PFSK-1 (cell line): ENCODE data around the gene LMTK3.
A peak's percentile ranks its signal among the peaks of the same experiment; 100 is the strongest.

Source experiments
- FOXP2 ChIP-seq: optimal IDR thresholded peaks from 2 replicates; pipeline ENCODE3; 2011; ENCODE audit warnings: borderline replicate concordance, control low read depth, inconsistent platforms; ENCODE audit not compliant: insufficient read depth; ENCODE audit errors: extremely low read length, extremely low read depth
- POLR2AphosphoS5 ChIP-seq: IDR thresholded peaks from 2 replicates; pipeline ENCODE4 v1.6.1; 2012; ENCODE audit warnings: low read depth, mild to moderate bottlenecking, control low read depth, low read length, moderate library complexity
- SIN3A ChIP-seq: IDR thresholded peaks from 2 replicates; pipeline ENCODE4 v1.6.1; 2012; ENCODE audit warnings: mild to moderate bottlenecking, low read length, moderate library complexity, borderline replicate concordance; ENCODE audit not compliant: insufficient read depth
- TAF1 ChIP-seq: IDR thresholded peaks from 2 replicates; pipeline ENCODE4 v1.6.1; 2012; ENCODE audit warnings: low read length, control low read depth, borderline replicate concordance; ENCODE audit not compliant: insufficient read depth
- TF ChIP-seq, protein P1 (sequence below), 2 experiments: IDR thresholded peaks; 2 replicates each; pipeline versions ENCODE4 v1.6.1 to v1.8.0; 2011 to 2012; ENCODE audit warnings: low read depth in 2 of 2, low read length in 2 of 2, control low read depth in 1 of 2, inconsistent platforms in 1 of 2, mild to moderate bottlenecking in 1 of 2, moderate library complexity in 1 of 2; ENCODE audit not compliant: insufficient read depth in 1 of 2

Gene LMTK3

DNA sequence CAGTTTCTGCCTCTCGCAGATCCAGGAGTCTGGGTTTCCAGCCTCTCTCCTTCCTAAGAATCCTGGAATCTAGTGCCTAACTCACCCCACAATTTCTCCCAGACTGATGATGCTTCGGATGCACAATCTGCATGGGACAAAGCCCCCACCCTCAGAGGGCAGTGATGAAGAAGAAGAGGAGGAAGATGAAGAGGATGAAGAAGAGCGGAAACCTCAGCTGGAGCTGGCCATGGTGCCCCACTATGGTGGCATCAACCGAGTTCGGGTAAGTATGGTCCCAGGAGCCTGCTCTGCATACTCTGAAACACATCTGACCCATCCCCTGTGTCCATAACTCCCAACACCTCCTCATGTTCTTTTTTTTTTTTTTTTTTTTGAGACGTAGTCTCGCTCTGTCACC, 65.1 kb downstream of the LMTK3 start:
- TF ChIP-seq FOXP2 (no peak), SIN3A (0 out of 2 replicates have a peak, but pooled peaks have one; percentile 5), POLR2AphosphoS5 (no peak)

DNA sequence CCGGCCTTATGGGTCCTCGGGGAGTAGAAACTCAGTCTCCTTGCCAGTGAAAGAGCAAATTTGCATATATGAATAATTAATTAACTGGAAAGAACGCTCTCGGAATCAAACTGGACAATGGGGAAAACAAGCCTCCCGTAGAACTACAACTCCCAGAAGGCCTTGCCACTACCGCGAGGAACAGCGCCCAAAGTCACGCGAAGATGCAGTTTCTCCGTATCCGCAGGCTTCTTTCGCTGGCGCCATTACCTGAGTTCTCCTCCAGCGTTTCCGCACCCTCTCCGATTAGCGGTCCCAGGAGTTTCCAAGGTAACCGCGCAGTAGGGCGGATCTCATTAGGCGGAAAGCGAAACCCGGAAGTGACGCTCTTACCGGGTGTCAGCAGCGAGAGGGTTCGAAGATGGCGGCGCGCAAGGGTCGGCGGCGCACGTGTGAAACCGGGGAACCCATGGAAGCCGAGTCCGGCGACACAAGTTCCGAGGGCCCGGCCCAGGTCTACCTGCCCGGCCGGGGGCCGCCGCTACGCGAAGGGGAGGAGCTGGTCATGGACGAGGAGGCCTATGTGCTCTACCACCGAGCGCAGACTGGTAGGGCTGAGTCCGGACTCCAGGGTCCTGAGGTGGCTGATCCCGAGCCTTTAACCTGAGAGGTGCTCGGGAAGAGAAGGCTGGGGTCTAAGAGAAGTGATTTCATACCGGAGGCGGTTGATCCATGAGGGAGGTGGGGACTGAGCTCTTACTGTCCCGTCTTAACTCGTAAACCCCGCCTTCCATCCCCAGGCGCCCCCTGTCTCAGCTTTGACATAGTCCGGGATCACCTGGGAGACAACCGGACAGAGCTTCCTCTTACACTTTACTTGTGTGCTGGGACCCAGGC, 65.8 kb downstream of the LMTK3 start, which contains the start of gene GRWD1:
TSS of gene GRWD1 (plus strand) at position 378 of the 876 bp plus-strand sequence. CDS start at position 401, 23 bp downstream.
- TF ChIP-seq, protein P1, sequence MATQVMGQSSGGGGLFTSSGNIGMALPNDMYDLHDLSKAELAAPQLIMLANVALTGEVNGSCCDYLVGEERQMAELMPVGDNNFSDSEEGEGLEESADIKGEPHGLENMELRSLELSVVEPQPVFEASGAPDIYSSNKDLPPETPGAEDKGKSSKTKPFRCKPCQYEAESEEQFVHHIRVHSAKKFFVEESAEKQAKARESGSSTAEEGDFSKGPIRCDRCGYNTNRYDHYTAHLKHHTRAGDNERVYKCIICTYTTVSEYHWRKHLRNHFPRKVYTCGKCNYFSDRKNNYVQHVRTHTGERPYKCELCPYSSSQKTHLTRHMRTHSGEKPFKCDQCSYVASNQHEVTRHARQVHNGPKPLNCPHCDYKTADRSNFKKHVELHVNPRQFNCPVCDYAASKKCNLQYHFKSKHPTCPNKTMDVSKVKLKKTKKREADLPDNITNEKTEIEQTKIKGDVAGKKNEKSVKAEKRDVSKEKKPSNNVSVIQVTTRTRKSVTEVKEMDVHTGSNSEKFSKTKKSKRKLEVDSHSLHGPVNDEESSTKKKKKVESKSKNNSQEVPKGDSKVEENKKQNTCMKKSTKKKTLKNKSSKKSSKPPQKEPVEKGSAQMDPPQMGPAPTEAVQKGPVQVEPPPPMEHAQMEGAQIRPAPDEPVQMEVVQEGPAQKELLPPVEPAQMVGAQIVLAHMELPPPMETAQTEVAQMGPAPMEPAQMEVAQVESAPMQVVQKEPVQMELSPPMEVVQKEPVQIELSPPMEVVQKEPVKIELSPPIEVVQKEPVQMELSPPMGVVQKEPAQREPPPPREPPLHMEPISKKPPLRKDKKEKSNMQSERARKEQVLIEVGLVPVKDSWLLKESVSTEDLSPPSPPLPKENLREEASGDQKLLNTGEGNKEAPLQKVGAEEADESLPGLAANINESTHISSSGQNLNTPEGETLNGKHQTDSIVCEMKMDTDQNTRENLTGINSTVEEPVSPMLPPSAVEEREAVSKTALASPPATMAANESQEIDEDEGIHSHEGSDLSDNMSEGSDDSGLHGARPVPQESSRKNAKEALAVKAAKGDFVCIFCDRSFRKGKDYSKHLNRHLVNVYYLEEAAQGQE (IDR thresholded peaks at IDR 0.05; ENCODE audit: insufficient read depth in 1 of 2, low read depth in 2 of 2, low read length in 2 of 2), result 0 out of 4 replicates have a peak, but pooled peaks have one; percentile 14 to 18
- peak; percentile 54; the same call in 1 of the 2 replicates for TF ChIP-seq SIN3A
- TF ChIP-seq FOXP2, result peak; percentile 36
- TF ChIP-seq POLR2AphosphoS5, result peak; percentile 77
- peak; percentile 63; the same call in 1 of the 2 replicates for TF ChIP-seq TAF1

DNA sequence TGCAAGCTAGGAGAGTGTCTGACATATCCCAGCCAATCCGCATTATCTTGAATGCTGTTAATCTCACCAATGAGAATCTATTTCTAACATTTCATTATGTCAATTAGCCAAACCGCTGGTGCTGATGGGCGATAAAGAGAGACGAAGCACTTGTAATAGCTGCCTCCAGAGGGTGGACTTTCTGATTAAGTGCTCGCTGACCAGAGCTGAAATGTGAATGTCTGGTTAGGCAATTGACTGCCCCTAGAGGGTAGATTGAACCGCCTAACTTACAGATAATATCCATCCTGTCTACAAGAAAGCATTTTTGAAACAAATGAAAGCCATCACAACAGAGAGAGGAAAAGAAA, 66.4 kb downstream of the LMTK3 start:
- 0 out of 2 replicates have a peak, but pooled peaks have one; percentile 10 for TF ChIP-seq SIN3A
- TF ChIP-seq FOXP2, result no peak
- TF ChIP-seq, protein P1 (IDR thresholded peaks at IDR 0.05; ENCODE audit: insufficient read depth in 1 of 2, low read depth in 2 of 2, low read length in 2 of 2), result no peak
- no peak for TF ChIP-seq POLR2AphosphoS5
- 0 out of 2 replicates have a peak, but pooled peaks have one; percentile 23 for TF ChIP-seq TAF1

DNA sequence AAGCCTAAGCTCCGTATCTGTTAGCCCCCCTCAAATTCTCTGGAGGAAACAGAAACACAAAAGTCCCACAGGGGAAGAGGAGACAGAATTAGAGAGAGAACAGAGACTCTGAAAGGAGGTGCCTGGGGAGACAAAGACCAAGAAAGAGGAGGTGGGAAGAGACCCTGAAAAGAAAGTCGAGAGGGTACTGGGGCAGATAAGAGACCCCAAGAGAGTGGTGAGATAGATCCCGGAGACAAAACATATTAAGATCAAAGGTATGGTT, 66.8 kb downstream of the LMTK3 start:
- TF ChIP-seq SIN3A, result no peak
- TF ChIP-seq POLR2AphosphoS5, result no peak
- no peak for TF ChIP-seq FOXP2
- TF ChIP-seq TAF1, result no peak
- TF ChIP-seq, protein P1 (IDR thresholded peaks at IDR 0.05; ENCODE audit: insufficient read depth in 1 of 2, low read depth in 2 of 2, low read length in 2 of 2), result no peak

DNA sequence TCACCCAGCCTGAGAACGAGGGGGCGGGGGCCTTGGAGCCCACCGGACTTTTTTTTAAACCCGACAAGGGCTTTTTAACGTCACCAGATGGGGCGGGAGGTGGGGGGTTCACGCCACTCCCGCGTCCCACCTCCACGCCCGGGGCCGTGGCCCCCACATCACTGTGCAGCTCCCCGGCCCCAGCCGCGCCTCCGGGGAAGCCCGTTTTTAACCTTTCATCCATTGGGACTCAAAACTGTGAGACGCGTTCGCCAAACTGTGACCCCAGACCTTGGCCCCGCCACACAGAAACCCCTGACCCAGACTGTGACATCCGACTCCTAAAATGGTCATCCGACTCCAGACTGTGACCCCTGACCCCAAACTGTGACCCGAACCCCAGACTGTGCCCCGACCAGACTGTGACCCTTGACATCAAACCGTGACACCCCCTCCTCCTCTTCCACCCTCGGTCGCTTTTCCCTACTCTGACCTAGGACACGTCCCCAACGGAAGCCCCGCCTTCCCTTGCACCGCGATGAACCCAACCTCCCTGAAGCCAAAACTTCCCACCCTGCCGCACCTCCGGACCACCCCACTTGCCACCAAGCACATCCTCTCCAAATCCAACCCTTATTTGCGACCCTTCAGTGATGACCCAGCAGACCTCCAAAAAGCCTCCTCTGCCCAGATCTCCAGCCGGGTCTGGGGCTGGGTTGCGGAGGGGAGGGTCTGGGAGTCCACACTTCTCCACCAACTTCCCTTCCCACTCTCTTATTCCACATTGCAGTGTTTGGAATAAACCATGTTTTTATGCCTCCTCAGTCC, 67.3 kb downstream of the LMTK3 start:
- TF ChIP-seq TAF1 (no peak), POLR2AphosphoS5 (no peak), FOXP2 (no peak), SIN3A (no peak)
- TF ChIP-seq, protein P1 (IDR thresholded peaks at IDR 0.05; ENCODE audit: insufficient read depth in 1 of 2, low read depth in 2 of 2, low read length in 2 of 2), result no peak
